ENCODE data around the gene GGT5. TPM values are rescaled to one million over a fixed set of nuclear protein-coding genes. Genes with fewer than 3 reads are reported as not detected.

Gene GGT5
- polyA plus RNA-seq, 2 donors, result 4.7 to 7.1 TPM

GRCh38 chr22:24175160-24175808, 69.6 kb downstream of the GGT5 start:
- Histone ChIP-seq H3K4me3 (ENCODE audit: low read depth in 1 of 2, low read length in 2 of 2) (no peak overlapping the region), H3K4me1 (ENCODE audit: control insufficient read depth in 2 of 2, insufficient read depth in 2 of 2, low read length in 1 of 2) (no peaks in the 10 kb centered on the region), H3K36me3 (ENCODE audit: control insufficient read depth in 2 of 2, insufficient read depth in 2 of 2, low read length in 1 of 2) (peaks cover 15 to 44% of the 10 kb centered on the region in 2 donors), H3K27ac (ENCODE audit: low read depth in 2 of 2, low read length in 1 of 2) (peak overlapping the region in 1 of 2 donors; percentile 44), H3K27me3 (ENCODE audit: control insufficient read depth in 1 of 2, insufficient read depth in 2 of 2, low read length in 2 of 2) (no peaks in the 10 kb centered on the region), H3K9me3 (ENCODE audit: control insufficient read depth in 2 of 2, insufficient read depth in 1 of 2, low read depth in 1 of 2, low read length in 1 of 2) (no peaks in the 10 kb centered on the region)
- 42 to 43% methylated on average over 11 of the region's 11 CpGs for WGBS, 2 donors

DNA sequence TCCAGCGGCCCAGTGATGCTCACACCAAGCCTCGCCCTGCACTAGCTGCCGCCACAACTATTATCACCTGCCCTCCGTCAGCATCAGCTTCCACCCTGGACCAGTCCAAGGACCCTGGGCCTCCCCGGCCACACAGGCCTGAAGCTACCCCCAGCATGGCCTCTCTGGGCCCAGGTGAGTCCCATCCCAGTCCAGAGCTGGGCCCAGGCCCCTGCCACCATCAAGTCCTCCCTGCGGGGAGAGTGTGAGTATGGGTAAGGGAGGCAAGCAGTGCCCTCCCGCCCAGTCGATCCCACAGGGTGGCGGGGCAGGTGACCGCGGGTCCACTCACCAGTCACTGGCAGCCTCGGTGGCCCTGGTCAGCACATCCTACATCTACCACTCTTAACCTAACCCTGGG, 73.1 kb downstream of the GGT5 start:
- WGBS, 2 donors, result 91 to 94% methylated on average over 12 of the region's 12 CpGs
- Histone ChIP-seq H3K4me3 (ENCODE audit: low read depth in 1 of 2, low read length in 2 of 2) (no peak overlapping the region), H3K27ac (ENCODE audit: low read depth in 2 of 2, low read length in 1 of 2) (no peak overlapping the region), H3K9me3 (ENCODE audit: control insufficient read depth in 2 of 2, insufficient read depth in 1 of 2, low read depth in 1 of 2, low read length in 1 of 2) (no peaks in the 10 kb centered on the region), H3K4me1 (ENCODE audit: control insufficient read depth in 2 of 2, insufficient read depth in 2 of 2, low read length in 1 of 2) (no peaks in the 10 kb centered on the region), H3K36me3 (ENCODE audit: control insufficient read depth in 2 of 2, insufficient read depth in 2 of 2, low read length in 1 of 2) (peaks cover 18 to 56% of the 10 kb centered on the region in 2 donors), H3K27me3 (ENCODE audit: control insufficient read depth in 1 of 2, insufficient read depth in 2 of 2, low read length in 2 of 2) (no peaks in the 10 kb centered on the region)

- H3K4me1 ChIP-seq (ENCODE audit: control insufficient read depth in 2 of 2, insufficient read depth in 2 of 2, low read length in 1 of 2), result no peaks in the 10 kb centered on the region
- WGBS, 2 donors, result 86 to 89% methylated on average over 5 of the region's 5 CpGs
- H3K27ac ChIP-seq (ENCODE audit: low read depth in 2 of 2, low read length in 1 of 2), result no peak overlapping the region
- H3K4me3 ChIP-seq (ENCODE audit: low read depth in 1 of 2, low read length in 2 of 2), result no peak overlapping the region
- H3K9me3 ChIP-seq (ENCODE audit: control insufficient read depth in 2 of 2, insufficient read depth in 1 of 2, low read depth in 1 of 2, low read length in 1 of 2), result no peaks in the 10 kb centered on the region
- H3K27me3 ChIP-seq (ENCODE audit: control insufficient read depth in 1 of 2, insufficient read depth in 2 of 2, low read length in 2 of 2), result no peaks in the 10 kb centered on the region
- H3K36me3 ChIP-seq (ENCODE audit: control insufficient read depth in 2 of 2, insufficient read depth in 2 of 2, low read length in 1 of 2), result peaks cover 16 to 54% of the 10 kb centered on the region in 2 donors
These were observed 74.2 kb downstream of the GGT5 start for GRCh38 chr22:24170632-24171031.

GRCh38 chr22:24170188-24170587, 74.7 kb downstream of the GGT5 start:
- Histone ChIP-seq H3K36me3 (ENCODE audit: control insufficient read depth in 2 of 2, insufficient read depth in 2 of 2, low read length in 1 of 2) (peaks cover 16 to 59% of the 10 kb centered on the region in 2 donors), H3K4me1 (ENCODE audit: control insufficient read depth in 2 of 2, insufficient read depth in 2 of 2, low read length in 1 of 2) (no peaks in the 10 kb centered on the region), H3K4me3 (ENCODE audit: low read depth in 1 of 2, low read length in 2 of 2) (no peak overlapping the region), H3K27me3 (ENCODE audit: control insufficient read depth in 1 of 2, insufficient read depth in 2 of 2, low read length in 2 of 2) (no peaks in the 10 kb centered on the region), H3K9me3 (ENCODE audit: control insufficient read depth in 2 of 2, insufficient read depth in 1 of 2, low read depth in 1 of 2, low read length in 1 of 2) (no peaks in the 10 kb centered on the region), H3K27ac (ENCODE audit: low read depth in 2 of 2, low read length in 1 of 2) (no peak overlapping the region)
- WGBS, 2 donors, result 83 to 85% methylated on average over 12 of the region's 12 CpGs

Other genes with a start within 250 kb of the GGT5 start
- not detected for gene GSTT4, start 239.6 kb downstream of the GGT5 start, polyA plus RNA-seq
- 10 to 100 TPM; 15.2 to 26.3 TPM for gene CABIN1, start 233.8 kb downstream of the GGT5 start, polyA plus RNA-seq
- 1 to 10 TPM in 1 of 2 donors, under 1 TPM in 1; 0.73 to 1.4 TPM for gene SUSD2, start 63.6 kb downstream of the GGT5 start, polyA plus RNA-seq
- 10 to 100 TPM; 11.0 to 11.4 TPM for gene SPECC1L, start 25.7 kb upstream of the GGT5 start, polyA plus RNA-seq
- under 1 TPM; 0.72 to 0.92 TPM for gene ADORA2A, start 182.5 kb upstream of the GGT5 start, polyA plus RNA-seq